HCT116 (cell line): ENCODE data around the gene CCDC38. TPM values are rescaled to one million over a fixed set of nuclear protein-coding genes. Genes with fewer than 3 reads are reported as not detected.

Experiments used
- ATAC-seq: fragments of 200-7000 bp; cut with Tn5 transposase; 2 replicates; pipeline ENCODE4 v1.9.1; 2020; ENCODE audit warnings: mild to moderate bottlenecking, moderate library complexity
- BruUV-seq: library from RNA; stranded (reverse); fragments of 400-500 nt; replicated peaks from 2 replicates; lab custom pipeline; 2021; lab: Mats Ljungman, UMichigan
- CTCF ChIA-PET: fragments of 300-600 bp; sonication (Branson Sonifier 250); formaldehyde crosslinking; loops from one replicate; lab custom pipeline; 2021; ENCODE audit warnings: antibody characterized with exemption; lab: Charles Lee
- POLR2A ChIA-PET: fragments of 300-600, 350-600 bp; sonication (Branson Sonifier 250); formaldehyde crosslinking; loops from one replicate; lab custom pipeline; 2021; ENCODE audit warnings: antibody characterized with exemption; lab: Charles Lee
- RAD21 ChIA-PET, 2 experiments: fragments of 300-600 bp; sonication (Branson Sonifier 250); formaldehyde crosslinking; loops; one replicate each; lab custom pipeline; 2023; ENCODE audit warnings: low total read pairs in 2 of 2; ENCODE audit not compliant: uncharacterized antibody in 2 of 2, unreplicated experiment in 2 of 2, low non-redundant PET in 1 of 2; lab: Charles Lee
- DNase-seq: peaks from one replicate; pipeline ENCODE4 v3.0.0-alpha.2; 2010; ENCODE audit warnings: low read depth, low spot score
- H2AFZ ChIP-seq: fragments of 200-600 bp; shearing (Covaris generic), sonication (generic); 2 replicates; pipeline ENCODE4 v1.6.1; 2017; ENCODE audit warnings: low read depth, mixed run types, mixed read lengths, antibody characterized with exemption, low read length; ENCODE audit not compliant: poor library complexity, severe bottlenecking
- H3K27ac ChIP-seq: 2 replicates; pipeline ENCODE4 v1.5.1; 2012; ENCODE audit warnings: low read depth, low read length
- H3K27me3 ChIP-seq: fragments of 200-600 bp; sonication (generic); 2 replicates; pipeline ENCODE4 v1.6.1; 2016; ENCODE audit warnings: mixed run types, low read length, mixed read lengths; ENCODE audit not compliant: insufficient read depth
- H3K36me3 ChIP-seq, 2 experiments: fragments of 200-500 bp in 1 of 2; fragments of 200-600 bp in 1 of 2; sonication (Bioruptor generic) in 1 of 2; sonication (generic) in 1 of 2; 2 replicates each; pipeline versions ENCODE4 v1.5.1 to v1.6.1; 2014 to 2016; ENCODE audit warnings: low read length in 2 of 2, inconsistent platforms in 1 of 2, mixed read lengths in 1 of 2, mixed run types in 1 of 2; ENCODE audit not compliant: insufficient read depth in 2 of 2, control insufficient read depth in 1 of 2
- H3K4me1 ChIP-seq, 2 experiments: fragments of 200-600 bp in 1 of 2; sonication (generic) in 1 of 2; 2 replicates each; pipeline versions ENCODE4 v1.5.1 to v1.6.1; 2012 to 2017; ENCODE audit warnings: low read length in 2 of 2, inconsistent platforms in 1 of 2, mild to moderate bottlenecking in 1 of 2, mixed read lengths in 1 of 2, mixed run types in 1 of 2, moderate library complexity in 1 of 2; ENCODE audit not compliant: insufficient read depth in 2 of 2, control insufficient read depth in 1 of 2
- H3K4me2 ChIP-seq: fragments of 200-600 bp; sonication (generic); 2 replicates; pipeline ENCODE4 v1.6.1; 2017; ENCODE audit warnings: mixed run types, low read length, mixed read lengths
- H3K4me3 ChIP-seq, 2 experiments: fragments of 200-600 bp in 1 of 2; sonication (generic) in 1 of 2; replicated peaks in 1 of 2; 2 replicates each; pipeline ENCODE4 v1.5.1; 2011 to 2016; ENCODE audit warnings: low read length in 2 of 2, control low read depth in 1 of 2, low read depth in 1 of 2, mild to moderate bottlenecking in 1 of 2, mixed read lengths in 1 of 2, mixed run types in 1 of 2
- H3K79me2 ChIP-seq: fragments of 200-600 bp; sonication (generic); 2 replicates; pipeline ENCODE4 v1.6.1; 2017; ENCODE audit warnings: mild to moderate bottlenecking, mixed run types, low read length, moderate library complexity, mixed read lengths; ENCODE audit not compliant: insufficient read depth
- H3K9ac ChIP-seq: fragments of 200-600 bp; sonication (generic); 2 replicates; pipeline ENCODE4 v1.6.1; 2016; ENCODE audit warnings: low read length, mixed read lengths
- H3K9me2 ChIP-seq: fragments of 200-600 bp; sonication (generic), shearing (Covaris generic); 2 replicates; pipeline ENCODE4 v1.6.1; 2017; ENCODE audit warnings: mixed run types, mild to moderate bottlenecking, moderate library complexity; ENCODE audit not compliant: insufficient read depth
- H3K9me3 ChIP-seq, 2 experiments: fragments of 200-500 bp in 1 of 2; fragments of 200-600 bp in 1 of 2; sonication (Bioruptor generic) in 1 of 2; sonication (generic) in 1 of 2; 2 replicates each; pipeline ENCODE4 v1.6.1; 2014 to 2017; ENCODE audit warnings: low read length in 2 of 2, mixed read lengths in 2 of 2, inconsistent platforms in 1 of 2, low read depth in 1 of 2, mild to moderate bottlenecking in 1 of 2, mixed run types in 1 of 2, moderate library complexity in 1 of 2; ENCODE audit not compliant: control insufficient read depth in 1 of 2, insufficient read depth in 1 of 2
- H4K20me1 ChIP-seq: fragments of 200-600 bp; sonication (generic), shearing (Covaris generic); 2 replicates; pipeline ENCODE4 v1.6.1; 2017; ENCODE audit warnings: mixed run types, mild to moderate bottlenecking, moderate library complexity; ENCODE audit not compliant: insufficient read depth
- ATF3 ChIP-seq: IDR thresholded peaks from 2 replicates; pipeline ENCODE4 v1.6.1; 2012
- CBX3 ChIP-seq: IDR thresholded peaks from 2 replicates; pipeline ENCODE4 v1.6.1; 2012; ENCODE audit warnings: low read depth
- ELF1 ChIP-seq: IDR thresholded peaks from 2 replicates; pipeline ENCODE4 v1.6.1; 2012; ENCODE audit warnings: low read depth, borderline replicate concordance
- EZH2phosphoT487 ChIP-seq: fragments of 200-600 bp; IDR thresholded peaks from 2 replicates; pipeline ENCODE4 v1.6.1; 2018; ENCODE audit warnings: antibody characterized with exemption, borderline replicate concordance
- RAD21 ChIP-seq: IDR thresholded peaks from 2 replicates; pipeline ENCODE4 v1.6.1; 2012; ENCODE audit warnings: low read depth, mild to moderate bottlenecking
- SIN3A ChIP-seq: IDR thresholded peaks from 2 replicates; pipeline ENCODE4 v1.6.1; 2012; ENCODE audit warnings: low read depth
- SP1 ChIP-seq: IDR thresholded peaks from 2 replicates; pipeline ENCODE4 v1.6.1; 2012; ENCODE audit warnings: low read depth
- ZBTB33 ChIP-seq: IDR thresholded peaks from 2 replicates; pipeline ENCODE4 v1.6.1; 2011; ENCODE audit warnings: mild to moderate bottlenecking, low read length, moderate library complexity; ENCODE audit not compliant: insufficient replicate concordance; ENCODE audit errors: extremely low read depth
- intact Hi-C: fragments of 100-400 bp; cut with micrococcal nuclease; formaldehyde crosslinking; loops from 2 replicates; pipeline ENCODE4 v1.10.0; 2022
- total RNA-seq: library from RNA; stranded (reverse); gene quantifications from one replicate; pipeline ENCODE4 v1.2.1, GENCODE V29; 2021; ENCODE audit not compliant: unreplicated experiment

The CCDC38 gene
- total RNA-seq, 1 experiment from 2014 or later, result 0.27 TPM

GRCh38 chr12:95974358-95974757 is 31.9 kb upstream of the CCDC38 start:
- Histone ChIP-seq H2AFZ (no peak overlapping the region), H3K27ac (no peak overlapping the region), H3K27me3 (no peaks in the 10 kb centered on the region), H3K9me3 (no peaks in the 10 kb centered on the region), H4K20me1 (no peaks in the 10 kb centered on the region), H3K9me2 (no peaks in the 10 kb centered on the region), H3K4me1 (peaks cover 0 to 7% of the 10 kb centered on the region in 2 experiments; a peak in 1 of 4 replicates), H3K4me2 (no peak overlapping the region), H3K36me3 (no peaks in the 10 kb centered on the region), H3K9ac (no peak overlapping the region), H3K79me2 (no peaks in the 10 kb centered on the region), H3K4me3 (no peak overlapping the region)
- ATAC-seq (no peak), DNase-seq (no peak)
- POLR2A ChIA-PET, result no interaction called here
- no TSS peak for BruUV-seq
- RAD21 ChIA-PET, result no interaction called here
- CTCF ChIA-PET, result interaction anchor here (1.1 kb wide), 1 partner anchor 24 kb away, joined by 3 read pairs; no protein-coding TSS in a partner anchor
- intact Hi-C loops, result no loop called here
- TF ChIP-seq RAD21, result no peak
- TF ChIP-seq ZBTB33, result no peak
- TF ChIP-seq EZH2phosphoT487, result no peak
- no peak for TF ChIP-seq ELF1
- TF ChIP-seq SIN3A, result no peak
- TF ChIP-seq ATF3, result no peak
- TF ChIP-seq SP1, result no peak
- no peak for TF ChIP-seq CBX3
